Neural cell (in vitro differentiated cells): ENCODE data around the gene SLMAP. TPM values are rescaled to one million over a fixed set of nuclear protein-coding genes. Genes with fewer than 3 reads are reported as not detected.

Experiments
- H2AFZ ChIP-seq: fragments of 200-600, 300-800 bp; sonication (generic), shearing (Covaris generic); 2 replicates; pipeline ENCODE4 v1.6.0; 2014; ENCODE audit warnings: low read depth, mild to moderate bottlenecking, antibody characterized with exemption, low read length, moderate library complexity
- H3F3A ChIP-seq: fragments of 200-600 bp; shearing (Covaris generic); 2 replicates; pipeline ENCODE4 v1.6.1; 2016; ENCODE audit warnings: mild to moderate bottlenecking, moderate library complexity, mixed read lengths, antibody characterized with exemption, low read length; ENCODE audit not compliant: insufficient read depth, poor library complexity, severe bottlenecking
- H3K27ac ChIP-seq: fragments of 200-600, 300-800 bp; sonication (generic), shearing (Covaris generic); 2 replicates; pipeline ENCODE4 v1.5.1; 2014; ENCODE audit warnings: mild to moderate bottlenecking, low read length, moderate library complexity
- H3K27me3 ChIP-seq: fragments of 300-800, 200-600 bp; sonication (generic), shearing (Covaris generic); 2 replicates; pipeline ENCODE4 v1.6.0; 2014; ENCODE audit warnings: mild to moderate bottlenecking, low read depth, low read length, moderate library complexity; ENCODE audit not compliant: insufficient read depth
- H3K36me3 ChIP-seq: fragments of 300-800, 200-600 bp; sonication (generic), shearing (Covaris generic); 2 replicates; pipeline ENCODE4 v1.5.1; 2014; ENCODE audit warnings: mild to moderate bottlenecking, antibody characterized with exemption, low read length, moderate library complexity; ENCODE audit not compliant: insufficient read depth
- H3K4me2 ChIP-seq: fragments of 300-800, 200-600 bp; sonication (generic), shearing (Covaris generic); 2 replicates; pipeline ENCODE4 v1.6.0; 2014; ENCODE audit warnings: mild to moderate bottlenecking, low read length
- H3K4me3 ChIP-seq: fragments of 300-800, 200-600 bp; sonication (generic), shearing (Covaris generic); 2 replicates; pipeline ENCODE4 v1.5.1; 2014; ENCODE audit warnings: mild to moderate bottlenecking, low read length, moderate library complexity
- H3K79me2 ChIP-seq: fragments of 200-600 bp; shearing (Covaris generic); replicated peaks from 2 replicates; pipeline ENCODE4 v1.6.0; 2014; ENCODE audit warnings: mild to moderate bottlenecking, low read length, moderate library complexity; ENCODE audit not compliant: insufficient read depth
- H3K9ac ChIP-seq: fragments of 300-800, 200-600 bp; sonication (generic), shearing (Covaris generic); 2 replicates; pipeline ENCODE4 v1.6.1; 2016; ENCODE audit warnings: mild to moderate bottlenecking, low read length, mixed read lengths
- H3K9me2 ChIP-seq: fragments of 200-600 bp; shearing (Covaris generic); 2 replicates; pipeline ENCODE4 v1.6.1; 2016; ENCODE audit warnings: mild to moderate bottlenecking, low read length, mixed read lengths; ENCODE audit not compliant: insufficient read depth
- H3K9me3 ChIP-seq: fragments of 200-600, 300-800 bp; sonication (generic), shearing (Covaris generic); 2 replicates; pipeline ENCODE4 v1.6.1; 2016; ENCODE audit warnings: mild to moderate bottlenecking, mixed run types, low read length, moderate library complexity, mixed read lengths
- H4K20me1 ChIP-seq: fragments of 200-600 bp; shearing (Covaris generic); 2 replicates; pipeline ENCODE4 v1.6.1; 2016; ENCODE audit warnings: mild to moderate bottlenecking, mixed run types; ENCODE audit not compliant: insufficient read depth
- CTCF ChIP-seq: fragments of 450-650 bp; IDR thresholded peaks from 2 replicates; pipeline ENCODE4 v1.5.1; 2014; ENCODE audit warnings: antibody characterized with exemption, mild to moderate bottlenecking, moderate library complexity; ENCODE audit not compliant: poor library complexity, severe bottlenecking
- EP300 ChIP-seq: fragments of 450-650 bp; conservative IDR thresholded peaks from 2 replicates; pipeline ENCODE4 v1.6.1; 2014; ENCODE audit warnings: antibody characterized with exemption, mild to moderate bottlenecking, moderate library complexity; ENCODE audit not compliant: poor library complexity, severe bottlenecking
- EZH2 ChIP-seq: fragments of 200-600, 300-800 bp; shearing (Covaris generic), sonication (generic); IDR thresholded peaks from 2 replicates; pipeline ENCODE4 v1.6.1; 2014; ENCODE audit warnings: antibody characterized with exemption, low read length, borderline replicate concordance, mild to moderate bottlenecking; ENCODE audit not compliant: insufficient read depth, poor library complexity, severe bottlenecking
- MXI1 ChIP-seq: fragments of 450-650 bp; conservative IDR thresholded peaks from 2 replicates; pipeline ENCODE4 v1.6.1; 2014; ENCODE audit warnings: antibody characterized with exemption, mild to moderate bottlenecking; ENCODE audit not compliant: poor library complexity, severe bottlenecking
- POLR2AphosphoS5 ChIP-seq: IDR thresholded peaks from 2 replicates; pipeline ENCODE4 v1.6.1; 2012
- RAD21 ChIP-seq: fragments of 450-650 bp; conservative IDR thresholded peaks from 2 replicates; pipeline ENCODE4 v1.6.1; 2014; ENCODE audit warnings: antibody characterized with exemption, mild to moderate bottlenecking, moderate library complexity
- REST ChIP-seq: IDR thresholded peaks from 2 replicates; pipeline ENCODE4 v1.6.1; 2012; ENCODE audit warnings: borderline replicate concordance
- SMC3 ChIP-seq: fragments of 450-650 bp; conservative IDR thresholded peaks from 2 replicates; pipeline ENCODE4 v1.6.1; 2014; ENCODE audit warnings: antibody characterized with exemption, mild to moderate bottlenecking, moderate library complexity; ENCODE audit not compliant: poor library complexity
- TAF1 ChIP-seq: IDR thresholded peaks from 2 replicates; pipeline ENCODE4 v1.6.1; 2012; ENCODE audit warnings: low read depth
- polyA plus RNA-seq: library from polyadenylated mRNA; depleted of rRNA; stranded (reverse); fragments of >200 nt; gene quantifications from 2 replicates; pipeline ENCODE4 v1.2.3, GENCODE V29; 2014

SLMAP gene
- polyA plus RNA-seq, 1 donor from 2014 or later: 42.1 TPM

GRCh38 chr3:57952208-57952631 lies 196.1 kb downstream of the SLMAP start:
- Histone ChIP-seq H3K4me3 (no peak overlapping the region), H3K9me3 (no peaks in the 10 kb centered on the region), H3K27me3 (no peaks in the 10 kb centered on the region), H4K20me1 (no peaks in the 10 kb centered on the region), H2AFZ (no peak overlapping the region), H3K79me2 (no peaks in the 10 kb centered on the region), H3K36me3 (no peaks in the 10 kb centered on the region), H3K9ac (no peak overlapping the region), H3K9me2 (no peaks in the 10 kb centered on the region), H3K4me2 (no peak overlapping the region), H3K27ac (no peak overlapping the region), H3F3A (no peaks in the 10 kb centered on the region)
- TF ChIP-seq RAD21 (no peak), SMC3 (no peak), EZH2 (no peak), POLR2AphosphoS5 (no peak), REST (no peak)

GRCh38 chr3:57952651-57953050 lies 196.5 kb downstream of the SLMAP start:
- no peaks in the 10 kb centered on the region for H3K9me3 ChIP-seq
- H3K9me2 ChIP-seq: no peaks in the 10 kb centered on the region
- H3K27ac ChIP-seq: no peak overlapping the region
- no peak overlapping the region for H3K4me2 ChIP-seq
- H4K20me1 ChIP-seq: no peaks in the 10 kb centered on the region
- no peak overlapping the region for H3K4me3 ChIP-seq
- TF ChIP-seq MXI1 (no peak), TAF1 (no peak), RAD21 (no peak), POLR2AphosphoS5 (no peak), SMC3 (no peak), REST (no peak), CTCF (no peak), EP300 (no peak), EZH2 (no peak)
- H3K79me2 ChIP-seq: no peaks in the 10 kb centered on the region
- H3F3A ChIP-seq: no peaks in the 10 kb centered on the region
- H2AFZ ChIP-seq: no peak overlapping the region
- H3K9ac ChIP-seq: no peak overlapping the region
- no peaks in the 10 kb centered on the region for H3K36me3 ChIP-seq
- H3K27me3 ChIP-seq: no peaks in the 10 kb centered on the region
